ENCODE results near the gene AKR1B15.
A peak's percentile ranks its signal among the peaks of the same experiment; 100 is the strongest.
"Not testable (repeated sequence)": the region's sequence is repeated elsewhere in the genome, so short reads cannot be mapped to it uniquely, and the experiment has no call there.

The AKR1B15 gene

GRCh38 chr7:134548877-134549276 lies at the start of gene AKR1B15:
TSS of gene AKR1B15 (plus strand) at chr7:134549110. CDS start at chr7:134564620, 15,510 bp downstream.
- DNase-seq (ENCODE audit: low spot score): peak; percentile 61

- no peak for DNase-seq (ENCODE audit: low spot score)
Measured at GRCh38 chr7:134500406-134500805, 48.5 kb upstream of the AKR1B15 start.

GRCh38 chr7:134500982-134501381 lies 47.9 kb upstream of the AKR1B15 start:
- DNase-seq (ENCODE audit: low spot score): no peak

- peak; percentile 50 for DNase-seq (ENCODE audit: low spot score)
Measured at GRCh38 chr7:134502463-134503371, 46.2 kb upstream of the AKR1B15 start.

- no peak for DNase-seq (ENCODE audit: low spot score)
Measured at GRCh38 chr7:134504660-134505164, 44.2 kb upstream of the AKR1B15 start.

GRCh38 chr7:134505856-134506255 lies 43.1 kb upstream of the AKR1B15 start:
- no peak for DNase-seq (ENCODE audit: low spot score)

GRCh38 chr7:134509010-134509409 lies 39.9 kb upstream of the AKR1B15 start:
- no peak for DNase-seq (ENCODE audit: low spot score)

- no peak for DNase-seq (ENCODE audit: low spot score)
Measured at GRCh38 chr7:134510646-134511045, 38.3 kb upstream of the AKR1B15 start.

- DNase-seq (ENCODE audit: low spot score): no peak
Measured at GRCh38 chr7:134512271-134512670, 36.6 kb upstream of the AKR1B15 start.

GRCh38 chr7:134513169-134513752 lies 35.6 kb upstream of the AKR1B15 start:
- DNase-seq (ENCODE audit: low spot score): peak; percentile 78

- DNase-seq (ENCODE audit: low spot score): no peak
Measured at GRCh38 chr7:134514106-134514505, 34.8 kb upstream of the AKR1B15 start.

- peak; percentile 70 for DNase-seq (ENCODE audit: low spot score)
Measured at GRCh38 chr7:134514663-134515062, 34.2 kb upstream of the AKR1B15 start.

- DNase-seq (ENCODE audit: low spot score): peak; percentile 78
Measured at GRCh38 chr7:134515569-134516468, 33.1 kb upstream of the AKR1B15 start.

- DNase-seq (ENCODE audit: low spot score): peak; percentile 24
Measured at GRCh38 chr7:134520130-134520529, 28.8 kb upstream of the AKR1B15 start.

GRCh38 chr7:134522601-134523000 lies 26.3 kb upstream of the AKR1B15 start:
- DNase-seq (ENCODE audit: low spot score): no peak

- DNase-seq (ENCODE audit: low spot score): not testable (repeated sequence)
Measured at GRCh38 chr7:134525449-134525848, 23.5 kb upstream of the AKR1B15 start.

- not testable (repeated sequence) for DNase-seq (ENCODE audit: low spot score)
Measured at GRCh38 chr7:134526552-134527248, 22.2 kb upstream of the AKR1B15 start.

- peak; percentile 71 for DNase-seq (ENCODE audit: low spot score)
Measured at GRCh38 chr7:134527979-134528371, 20.9 kb upstream of the AKR1B15 start.

- DNase-seq (ENCODE audit: low spot score): no peak
Measured at GRCh38 chr7:134528749-134529148, 20.2 kb upstream of the AKR1B15 start.

GRCh38 chr7:134530460-134530859 lies 18.4 kb upstream of the AKR1B15 start:
- no peak for DNase-seq (ENCODE audit: low spot score)

- DNase-seq (ENCODE audit: low spot score): no peak
Measured at GRCh38 chr7:134532180-134532953, 16.5 kb upstream of the AKR1B15 start.

Data from AG20443 (cell line).